ENCODE measurements around the gene MAP3K6. TPM values are rescaled to one million over a fixed set of nuclear protein-coding genes. Genes with fewer than 3 reads are reported as not detected.

Gene MAP3K6
- 10 to 100 TPM; 78.6 to 85.6 TPM for total RNA-seq

- peak; percentile 79 for DNase-seq (ENCODE audit: low spot score)
- Histone ChIP-seq H3K36me3 (peaks cover 29% of the 10 kb centered on the region), H3K4me3 (peak within 1 kb of the TSS; percentile 80), H3K27me3 (replicated peaks; ENCODE audit: insufficient read depth) (no peaks in the 10 kb centered on the region), H3K4me1 (ENCODE audit: control insufficient read depth in 1 of 2, low read depth in 2 of 2) (peaks cover 16 to 39% of the 10 kb centered on the region in 2 donors), H3K9me3 (no peaks in the 10 kb centered on the region), H3K27ac (peak within 1 kb of the TSS; percentile 96 to 99)
- no peak for TF ChIP-seq CTCF (IDR thresholded peaks at IDR 0.05)
- peak; percentile 51 for ATAC-seq (ENCODE audit: insufficient number of reproducible peaks, low FRiP score, low read depth)
Observed at GRCh38 chr1:27366411-27367159, at the start of gene MAP3K6. Gene MAP3K6 (minus strand): TSS chr1:27366961. CDS start chr1:27366597, 364 bp downstream.

GRCh38 chr1:27414091-27414490, 47.3 kb upstream of the MAP3K6 start:
- H3K4me3 ChIP-seq: no peak overlapping the region
- no peaks in the 10 kb centered on the region for H3K27me3 ChIP-seq (replicated peaks; ENCODE audit: insufficient read depth)
- DNase-seq (ENCODE audit: low spot score): no peak
- H3K27ac ChIP-seq: no peak overlapping the region
- peaks cover 75% of the 10 kb centered on the region for H3K36me3 ChIP-seq
- H3K9me3 ChIP-seq: no peaks in the 10 kb centered on the region
- no peak for TF ChIP-seq CTCF (IDR thresholded peaks at IDR 0.05)
- no peak for ATAC-seq (ENCODE audit: insufficient number of reproducible peaks, low FRiP score, low read depth)
- peaks cover 17 to 22% of the 10 kb centered on the region in 2 donors for H3K4me1 ChIP-seq (ENCODE audit: control insufficient read depth in 1 of 2, low read depth in 2 of 2)

GRCh38 chr1:27413004-27413403, 46.2 kb upstream of the MAP3K6 start:
- no peak overlapping the region for H3K27ac ChIP-seq
- peaks cover 6 to 11% of the 10 kb centered on the region in 2 donors for H3K4me1 ChIP-seq (ENCODE audit: control insufficient read depth in 1 of 2, low read depth in 2 of 2)
- no peak for ATAC-seq (ENCODE audit: insufficient number of reproducible peaks, low FRiP score, low read depth)
- no peak for TF ChIP-seq CTCF (IDR thresholded peaks at IDR 0.05)
- no peak for DNase-seq (ENCODE audit: low spot score)
- H3K9me3 ChIP-seq: no peaks in the 10 kb centered on the region
- H3K4me3 ChIP-seq: no peak overlapping the region
- peaks cover 81% of the 10 kb centered on the region for H3K36me3 ChIP-seq
- H3K27me3 ChIP-seq (replicated peaks; ENCODE audit: insufficient read depth): no peaks in the 10 kb centered on the region

- H3K27me3 ChIP-seq (replicated peaks; ENCODE audit: insufficient read depth): no peaks in the 10 kb centered on the region
- H3K36me3 ChIP-seq: peaks cover 81% of the 10 kb centered on the region
- no peak for DNase-seq (ENCODE audit: low spot score)
- H3K4me3 ChIP-seq: no peak overlapping the region
- no peaks in the 10 kb centered on the region for H3K9me3 ChIP-seq
- no peak for ATAC-seq (ENCODE audit: insufficient number of reproducible peaks, low FRiP score, low read depth)
- H3K4me1 ChIP-seq (ENCODE audit: control insufficient read depth in 1 of 2, low read depth in 2 of 2): peaks cover 3 to 6% of the 10 kb centered on the region in 2 donors
- TF ChIP-seq CTCF (IDR thresholded peaks at IDR 0.05): no peak
- H3K27ac ChIP-seq: no peak overlapping the region
Observed at GRCh38 chr1:27412502-27412901, 45.7 kb upstream of the MAP3K6 start.

- no peaks in the 10 kb centered on the region for H3K9me3 ChIP-seq
- peaks cover 85% of the 10 kb centered on the region for H3K36me3 ChIP-seq
- H3K27ac ChIP-seq: no peak overlapping the region
- ATAC-seq (ENCODE audit: insufficient number of reproducible peaks, low FRiP score, low read depth) (no peak), DNase-seq (ENCODE audit: low spot score) (no peak)
- no peak overlapping the region for H3K4me3 ChIP-seq
- TF ChIP-seq CTCF (IDR thresholded peaks at IDR 0.05): no peak
- peaks cover 0 to 4% of the 10 kb centered on the region in 2 donors for H3K4me1 ChIP-seq (ENCODE audit: control insufficient read depth in 1 of 2, low read depth in 2 of 2)
- no peaks in the 10 kb centered on the region for H3K27me3 ChIP-seq (replicated peaks; ENCODE audit: insufficient read depth)
Observed at GRCh38 chr1:27410709-27411108, 43.9 kb upstream of the MAP3K6 start.
